Tongue (tissue), 2 donors: Measurements from ENCODE around the gene FNTB. TPM values are rescaled to one million over a fixed set of nuclear protein-coding genes. Genes with fewer than 3 reads are reported as not detected.
A peak's percentile ranks its signal among the peaks of the same experiment; 100 is the strongest.

Experiments used
- DNase-seq: peaks from one replicate; pipeline ENCODE4 v3.0.0-alpha.2; 2015
- total RNA-seq: library from RNA; depleted of rRNA; stranded (reverse); fragments of >200 nt; gene quantifications from one replicate; pipeline ENCODE4 v1.2.3, GENCODE V29; 2014

FNTB gene
- total RNA-seq, 1 donor from 2014 or later = 6.5 TPM

DNA sequence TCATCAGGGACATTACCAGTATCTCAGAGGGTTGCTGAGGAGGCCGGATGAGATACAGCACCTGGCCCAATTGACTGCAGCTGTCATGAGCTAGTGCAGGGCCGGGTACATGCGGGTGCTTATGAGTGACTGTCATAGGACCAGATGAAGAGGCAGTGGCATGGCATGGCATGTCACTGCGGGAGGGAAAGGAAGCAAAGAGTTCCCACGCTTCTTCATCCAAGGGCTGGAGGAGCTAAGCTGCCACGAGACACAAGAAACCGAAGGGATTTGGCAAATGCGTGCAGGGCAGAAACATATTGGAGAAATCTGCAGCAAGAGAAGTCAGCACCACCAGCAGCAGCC, 33.4 kb upstream of the FNTB start:
- DNase-seq = peak; percentile 25

DNA sequence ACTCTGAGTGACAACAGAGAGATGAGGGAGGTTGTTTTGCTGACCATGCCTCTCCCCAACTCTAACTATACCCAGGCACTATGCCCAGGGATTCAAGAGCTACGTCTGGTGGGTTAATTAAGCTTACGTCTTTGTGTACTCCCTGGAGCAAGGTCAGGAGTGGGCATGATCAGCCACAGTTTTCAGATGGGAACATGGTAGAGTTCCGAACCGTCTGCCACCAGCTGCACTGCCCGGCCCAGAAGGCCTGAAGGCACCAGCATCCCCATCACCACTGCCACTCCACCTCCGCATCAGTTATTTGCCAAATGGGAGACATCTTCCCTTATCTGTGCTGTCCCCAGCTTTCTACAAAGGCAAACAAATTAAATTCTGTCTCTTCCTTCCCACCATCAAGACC, 33.0 kb upstream of the FNTB start:
- DNase-seq = no peak

DNA sequence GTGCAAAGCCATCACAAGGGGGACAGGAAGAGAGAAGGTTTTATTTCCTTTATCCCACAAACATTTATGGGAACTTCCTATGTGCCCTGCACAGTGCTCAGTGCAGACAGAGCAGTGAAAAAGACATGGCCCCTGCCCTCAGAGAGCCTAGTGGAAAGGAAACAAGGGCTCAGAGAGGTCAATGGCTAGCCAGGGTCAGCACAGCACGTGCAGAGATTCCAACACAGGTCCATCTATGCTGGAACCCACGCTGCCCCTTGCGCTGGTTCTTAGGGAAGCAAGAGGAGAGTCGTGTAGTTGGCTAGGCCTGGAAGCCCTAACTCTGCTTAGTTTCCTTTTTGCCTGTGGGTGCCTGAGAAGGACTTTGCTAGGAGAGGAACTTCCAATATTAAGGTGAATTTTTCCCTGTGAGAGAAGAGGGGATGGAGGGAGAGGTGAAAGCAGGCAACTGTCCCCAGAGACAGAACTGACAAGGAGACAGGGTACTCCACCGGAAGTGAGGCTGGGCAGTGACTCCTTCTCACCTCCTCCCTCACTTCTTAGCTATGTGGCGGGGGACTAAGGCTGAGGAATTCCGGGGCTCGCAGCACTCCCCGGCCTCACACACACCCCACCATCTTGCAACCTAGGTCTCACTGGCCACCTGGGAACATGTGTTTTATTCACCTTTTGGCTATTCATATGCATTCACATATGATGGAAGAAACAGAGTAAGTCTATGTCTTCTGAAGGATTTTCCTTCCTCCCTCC, 32.0 kb upstream of the FNTB start:
- DNase-seq = no peak

DNA sequence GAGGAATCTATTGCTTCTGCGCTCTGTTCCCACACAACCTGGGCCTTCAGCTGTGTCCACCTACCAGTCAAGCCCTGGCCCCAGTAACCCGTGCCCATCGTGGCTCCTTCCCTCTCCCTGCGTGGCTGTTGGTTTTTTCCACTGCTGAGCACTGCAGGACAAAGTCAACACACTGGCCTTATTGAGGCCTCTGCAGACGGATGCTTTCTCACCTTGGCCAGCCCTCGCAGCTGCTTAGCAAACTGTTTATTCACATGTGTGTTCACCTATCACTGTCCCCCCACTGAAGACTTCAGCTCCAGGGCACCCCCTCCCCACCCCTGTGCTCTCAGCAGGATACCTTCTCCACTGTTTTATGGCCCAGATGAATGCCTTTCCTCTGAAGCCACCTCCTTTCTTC, 31.4 kb upstream of the FNTB start:
- DNase-seq = no peak

DNA sequence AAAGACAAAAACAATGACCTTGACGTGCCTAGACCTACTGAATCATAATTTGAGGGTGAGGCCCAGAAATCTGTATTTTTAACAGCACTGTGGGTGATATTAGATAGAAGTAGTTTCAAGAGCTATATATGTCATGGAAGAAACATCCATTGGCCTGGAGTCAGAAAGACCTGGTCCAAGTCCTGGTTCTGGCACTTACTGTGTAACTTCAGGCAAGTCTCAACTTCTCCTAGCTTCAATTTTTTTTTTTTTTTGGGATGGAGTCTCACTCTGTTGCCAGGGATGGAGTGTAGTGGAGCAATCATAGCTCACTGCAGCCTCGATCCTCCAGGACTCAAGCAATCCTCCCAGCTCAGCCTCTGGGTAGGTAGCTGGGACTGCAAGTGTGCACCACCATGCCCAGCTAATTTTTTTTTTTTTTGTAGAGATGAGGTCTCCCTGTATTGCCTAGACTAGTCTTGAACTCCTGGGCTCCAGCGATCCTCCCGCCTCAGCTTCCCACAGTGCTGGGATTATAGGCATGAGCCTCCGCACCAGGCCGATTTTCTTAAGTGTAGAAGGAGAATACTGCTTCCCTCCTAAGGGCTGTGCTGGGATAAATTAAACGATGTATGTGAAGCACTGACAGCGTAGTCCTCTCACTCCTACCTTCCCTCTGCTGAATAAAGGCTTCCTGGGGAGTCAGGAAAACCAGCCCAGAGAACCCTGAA, 29.8 kb upstream of the FNTB start:
- DNase-seq = no peak

DNA sequence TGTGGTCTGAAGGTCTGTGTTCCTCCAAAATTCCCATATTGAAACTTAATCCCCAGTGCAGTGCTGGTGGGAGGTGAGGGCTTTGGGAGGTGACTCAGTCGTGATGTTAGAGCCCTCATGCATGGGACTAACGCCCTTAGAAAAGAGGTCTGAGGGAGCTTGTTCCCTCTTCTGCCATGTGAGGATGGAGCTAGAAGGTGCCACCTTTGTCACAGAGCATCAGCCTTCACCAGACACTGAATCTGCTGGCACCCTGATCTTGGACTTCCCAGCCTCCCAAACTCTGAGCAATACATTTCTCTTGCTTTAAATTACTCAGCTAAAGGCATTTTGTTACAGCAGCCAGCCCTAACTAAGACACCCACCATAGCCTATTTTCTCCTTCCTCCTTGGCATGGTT, 28.5 kb upstream of the FNTB start:
- no peak for DNase-seq

DNA sequence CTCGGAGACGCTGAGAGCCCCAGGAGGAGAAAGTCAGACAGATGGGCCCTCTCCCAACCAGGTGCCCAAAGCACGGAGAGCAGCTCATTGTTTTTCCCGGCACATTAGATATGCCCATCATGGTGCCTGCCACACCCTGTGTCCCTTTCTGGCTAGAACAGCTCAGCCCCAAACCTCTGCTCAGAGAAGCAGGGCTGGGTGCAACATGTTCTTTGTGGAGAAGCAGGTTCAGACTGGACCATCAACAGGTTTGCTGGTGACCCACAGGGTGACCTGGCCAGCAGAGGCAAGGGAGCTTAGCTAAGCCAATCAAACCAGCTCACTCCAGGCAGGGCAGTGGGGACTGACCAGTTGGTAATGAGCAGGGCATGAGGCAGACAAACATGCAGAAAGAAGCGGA, 28.0 kb upstream of the FNTB start:
- no peak for DNase-seq

DNA sequence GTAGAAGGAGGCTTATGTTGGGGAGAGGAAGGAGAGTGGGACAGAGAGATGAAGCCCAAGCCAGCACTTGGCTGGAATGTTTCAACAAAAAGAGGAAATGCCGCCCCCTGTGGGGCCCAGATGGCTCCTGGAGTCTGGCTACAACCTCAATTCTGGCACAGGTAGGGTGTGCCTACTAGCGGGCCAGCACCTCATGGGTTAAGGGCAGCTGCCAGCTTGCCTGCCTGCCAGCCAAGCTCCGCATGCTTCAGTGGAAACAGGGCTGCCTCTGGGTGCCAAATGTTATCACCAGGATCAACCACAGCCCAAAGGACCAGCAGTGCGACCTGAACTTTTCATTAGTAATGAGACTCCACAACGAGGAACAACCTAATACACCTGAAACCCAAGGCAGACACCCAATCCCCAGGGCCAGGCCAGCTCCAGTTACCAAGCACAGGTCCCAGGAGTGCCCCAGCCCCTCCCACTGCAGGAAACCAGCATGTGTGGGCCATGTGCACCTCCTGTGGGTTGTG, 25.9 kb upstream of the FNTB start:
- peak; percentile 46 for DNase-seq

DNA sequence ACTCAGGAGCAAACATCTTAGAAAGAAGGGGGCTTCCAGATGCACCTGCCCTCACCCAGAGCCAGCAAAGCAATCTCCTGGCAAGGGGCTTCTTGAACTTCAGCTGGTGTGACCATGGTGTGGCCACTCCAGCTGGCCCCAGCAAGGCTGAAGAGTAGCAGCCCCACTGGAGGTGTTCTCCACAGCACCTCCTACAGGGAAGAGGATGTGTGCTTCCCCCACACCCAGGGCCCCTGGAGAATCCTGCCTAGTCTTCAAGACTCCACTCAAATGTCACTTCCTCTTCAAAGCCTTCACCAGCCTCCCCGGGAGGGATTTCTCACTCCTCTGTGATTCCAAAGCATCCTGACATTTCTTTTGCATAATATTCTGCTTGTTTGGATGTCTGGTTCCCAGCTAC, 23.1 kb upstream of the FNTB start:
- DNase-seq = no peak

DNA sequence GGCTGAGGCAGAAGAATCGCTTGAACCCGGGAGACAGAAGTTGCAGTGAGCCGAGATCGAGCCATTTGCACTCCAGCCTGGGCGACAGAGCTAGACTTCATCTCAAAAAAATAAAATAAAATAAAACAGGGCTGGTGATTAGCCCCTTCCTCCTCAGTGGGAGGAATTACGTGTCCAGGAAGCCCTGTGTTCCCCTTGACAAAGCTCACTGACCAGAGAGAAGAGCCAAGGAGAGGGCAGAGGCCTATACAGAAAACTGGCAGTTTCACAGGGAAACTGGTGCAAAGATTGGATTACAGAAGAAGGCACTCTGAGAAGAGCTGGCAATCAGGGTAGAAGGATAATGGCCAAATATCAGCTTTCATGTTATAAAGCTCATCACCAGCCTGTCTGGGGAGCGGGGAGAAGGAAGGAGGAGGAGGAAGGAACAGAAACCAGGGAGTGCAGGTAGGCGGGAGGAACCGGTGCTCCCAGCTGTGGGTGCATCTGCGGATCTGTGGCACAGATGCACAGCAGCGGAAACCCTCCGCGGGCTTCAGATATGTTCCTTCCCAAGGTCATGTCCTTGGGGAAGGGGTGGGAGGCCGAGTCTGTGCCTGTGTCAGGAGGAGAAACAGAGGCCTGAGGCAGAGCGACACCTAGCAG, 21.2 kb upstream of the FNTB start:
- no peak for DNase-seq

DNA sequence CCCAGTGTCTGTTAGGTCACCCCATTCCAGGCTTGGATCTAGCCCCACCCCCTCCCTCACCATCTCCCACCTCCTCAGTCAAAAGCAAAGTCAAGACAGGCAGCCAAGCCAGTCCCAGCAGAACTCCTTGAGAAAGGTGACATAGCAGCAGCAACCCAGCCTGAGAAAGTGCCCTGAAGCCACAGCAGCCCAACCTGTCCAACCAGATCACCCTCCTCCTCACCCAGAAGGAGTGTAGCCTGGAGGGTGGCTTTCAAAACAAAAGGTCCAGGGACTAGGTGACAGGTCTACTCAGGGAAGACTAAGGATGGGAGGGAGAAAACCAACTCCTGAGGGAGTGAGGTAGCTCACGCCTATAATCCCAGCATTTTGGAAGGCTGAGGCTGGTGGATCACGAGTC, 19.7 kb upstream of the FNTB start:
- DNase-seq = peak; percentile 42

DNA sequence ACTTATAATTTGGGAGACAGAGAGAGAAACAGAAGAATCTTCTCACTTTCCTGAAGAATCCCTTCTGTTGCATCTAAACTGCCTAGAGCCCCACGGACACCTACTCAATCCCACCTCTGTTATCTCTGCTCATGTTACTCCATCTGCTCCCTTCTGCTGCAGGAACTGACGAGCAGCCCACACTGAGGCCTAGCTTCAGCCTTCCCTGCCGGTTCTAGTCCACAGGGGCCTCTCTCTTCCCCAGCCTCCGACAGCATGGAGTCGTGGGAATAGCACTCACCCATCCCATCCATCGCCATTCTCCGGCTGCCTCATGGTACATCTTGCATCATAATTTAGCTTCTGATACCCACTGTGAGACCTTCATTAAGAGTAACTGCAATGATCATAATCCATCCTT, 18.5 kb upstream of the FNTB start:
- no peak for DNase-seq

DNA sequence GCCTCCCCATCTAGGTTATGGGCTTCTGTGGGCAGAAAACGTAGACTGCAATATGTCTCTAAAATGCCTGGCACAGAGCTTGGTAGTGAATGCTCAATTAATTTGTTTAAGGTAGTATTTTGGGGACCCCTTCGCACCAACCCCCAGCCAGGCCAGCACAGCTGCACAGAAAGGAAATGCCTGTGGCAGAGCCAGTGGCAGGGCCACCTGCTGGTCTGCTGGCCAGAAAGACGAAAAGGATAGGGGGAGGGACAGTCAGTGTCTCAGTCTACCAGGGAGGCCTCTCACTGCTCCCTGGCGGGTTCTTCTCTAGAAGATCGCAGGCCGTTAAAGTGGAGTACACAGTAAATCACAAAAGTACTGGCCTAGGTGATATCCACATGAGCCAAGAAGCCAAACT, 18.0 kb upstream of the FNTB start:
- DNase-seq = no peak

DNA sequence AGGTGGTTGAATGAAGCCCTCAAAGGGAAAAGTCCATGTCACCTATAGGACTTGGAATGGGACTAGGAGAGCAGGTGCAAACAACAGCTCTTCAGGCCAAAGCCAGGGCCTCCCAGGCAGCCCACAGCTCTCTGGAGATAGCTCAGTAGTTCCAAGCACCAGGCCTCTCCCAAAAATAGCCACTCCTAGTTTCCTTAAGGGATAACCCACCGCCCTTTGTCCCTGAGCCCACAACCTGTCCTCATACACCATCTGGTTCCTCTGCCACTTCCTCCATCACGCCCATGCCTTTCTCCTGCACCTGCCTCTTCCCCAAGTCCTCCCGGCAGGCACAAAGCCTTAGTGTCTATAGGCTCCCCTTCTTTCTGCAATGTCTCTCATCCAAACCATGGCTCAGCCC, 16.7 kb upstream of the FNTB start:
- DNase-seq = peak; percentile 34

DNA sequence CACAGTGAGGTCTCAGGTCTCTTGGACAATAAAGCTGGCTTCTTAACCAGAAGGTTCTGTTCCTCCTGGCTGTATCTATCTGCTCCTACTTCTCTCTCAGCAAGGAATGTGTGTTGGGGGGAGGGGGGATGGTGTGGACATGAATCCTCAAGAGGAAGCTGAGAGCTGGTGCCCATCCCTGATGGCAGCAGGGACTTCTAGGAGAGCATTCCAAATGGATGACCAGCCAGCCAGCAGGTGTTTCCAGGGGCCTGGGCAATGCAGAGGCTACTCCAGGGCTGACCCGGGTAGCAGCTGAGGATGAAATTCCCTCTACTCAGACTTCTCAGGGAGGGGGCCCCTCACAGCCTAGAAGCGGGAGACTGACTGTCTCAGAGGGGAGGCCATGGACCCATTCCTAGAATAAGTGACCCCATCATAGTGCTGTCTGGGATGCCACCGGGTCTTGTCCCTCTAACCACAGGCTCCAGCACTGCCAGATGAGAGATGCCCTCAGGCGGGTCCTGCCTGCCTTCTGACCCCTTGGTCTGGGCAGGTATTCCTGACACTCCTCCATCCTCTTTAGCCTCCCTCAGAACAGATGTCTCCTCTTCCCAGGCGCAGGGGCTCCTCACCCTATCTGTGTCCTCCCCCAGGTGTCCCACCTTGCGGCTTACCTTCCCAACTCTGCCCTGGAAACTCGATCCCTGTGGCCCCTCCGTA, 15.8 kb upstream of the FNTB start:
- peak; percentile 66 for DNase-seq

DNA sequence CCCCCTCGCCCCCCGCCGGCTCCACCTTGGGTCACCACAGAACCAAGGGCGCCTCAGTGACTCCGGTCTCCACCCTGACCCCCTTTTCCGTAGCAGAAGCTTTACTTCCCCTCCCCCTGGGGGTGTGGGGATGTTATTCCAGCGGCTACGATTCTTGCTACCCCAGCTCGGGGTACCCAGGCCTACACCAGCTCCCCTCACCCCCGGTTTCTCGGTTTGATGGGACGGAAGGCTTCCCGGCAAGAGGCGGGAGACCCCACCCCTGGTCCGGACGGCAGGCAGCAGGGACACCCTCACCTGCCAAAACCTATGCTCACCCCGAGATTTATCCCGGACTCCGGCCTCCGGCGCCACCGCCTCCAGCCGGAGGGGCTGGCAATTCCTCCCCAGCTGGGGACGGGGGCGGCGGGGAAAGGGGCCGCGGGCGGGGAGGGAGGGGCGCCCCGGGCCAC, 15.2 kb upstream of the FNTB start:
- DNase-seq = peak; percentile 15

DNA sequence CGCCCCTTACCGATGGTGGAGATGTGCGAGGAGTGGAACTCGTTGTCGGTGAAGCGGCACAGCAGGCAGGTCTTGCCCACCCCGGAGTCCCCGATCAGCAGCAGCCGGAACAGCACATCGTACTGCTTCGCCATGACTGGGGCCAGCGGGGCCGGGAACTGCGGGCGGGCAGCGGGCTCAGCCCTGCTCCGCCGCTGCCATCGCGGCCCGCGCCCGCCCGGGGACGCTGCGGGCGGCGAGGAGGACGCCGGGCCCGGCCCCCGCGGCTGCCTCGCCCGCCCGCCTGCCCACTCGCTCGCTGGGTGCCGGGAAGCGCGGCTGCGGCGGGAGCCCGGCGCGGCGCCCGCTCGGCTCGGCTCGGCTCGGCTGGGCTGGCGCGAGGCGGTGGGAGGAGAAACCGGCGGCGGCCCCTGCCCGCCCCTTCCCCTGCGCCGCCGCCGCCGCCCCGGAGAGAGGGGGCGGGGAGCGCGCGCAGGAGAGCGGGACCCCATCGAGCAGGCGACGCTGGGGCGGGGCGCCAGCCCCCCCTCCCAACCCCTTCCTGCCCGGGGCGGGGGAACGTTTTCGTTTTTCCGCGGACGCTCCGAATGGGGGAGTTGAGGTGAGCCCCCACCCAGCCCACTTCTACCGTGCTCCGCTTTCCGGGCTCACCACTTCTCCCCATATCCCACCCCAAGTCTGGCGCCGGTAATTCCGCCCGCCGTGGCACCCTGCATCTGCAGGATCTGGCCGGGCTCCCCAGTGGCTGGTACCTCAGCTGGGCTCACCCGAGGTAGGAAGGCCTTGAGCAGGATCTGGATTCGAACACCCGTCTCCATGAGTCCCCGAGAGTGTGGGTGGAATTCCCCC, 14.5 kb upstream of the FNTB start, which contains the start of gene RAB15:
TSS of gene RAB15 (minus strand) at position 394 of the 849 bp plus-strand sequence. CDS start at position 134, 260 bp downstream.
- DNase-seq = peak; percentile 74

DNA sequence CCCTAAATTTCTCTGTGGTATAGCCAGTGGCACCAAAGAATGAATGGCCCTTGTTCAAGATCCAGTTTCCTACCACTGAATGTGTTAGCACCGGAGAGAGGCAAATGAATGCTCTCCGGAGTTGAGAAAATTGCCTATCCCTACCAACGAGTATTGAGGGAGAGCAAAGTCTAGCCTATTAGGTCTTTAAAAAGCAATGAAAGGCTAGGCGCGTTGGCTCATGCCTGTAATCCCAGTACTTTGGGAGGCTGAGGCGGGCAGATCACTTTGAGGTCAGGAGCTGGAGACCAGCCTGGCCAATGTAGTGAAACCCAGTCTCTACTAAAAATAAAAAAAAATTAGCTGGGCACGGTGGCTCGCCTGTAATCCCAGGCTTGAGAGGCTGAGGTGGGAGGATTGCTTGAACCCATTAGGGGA, 13.7 kb upstream of the FNTB start:
- no peak for DNase-seq

DNA sequence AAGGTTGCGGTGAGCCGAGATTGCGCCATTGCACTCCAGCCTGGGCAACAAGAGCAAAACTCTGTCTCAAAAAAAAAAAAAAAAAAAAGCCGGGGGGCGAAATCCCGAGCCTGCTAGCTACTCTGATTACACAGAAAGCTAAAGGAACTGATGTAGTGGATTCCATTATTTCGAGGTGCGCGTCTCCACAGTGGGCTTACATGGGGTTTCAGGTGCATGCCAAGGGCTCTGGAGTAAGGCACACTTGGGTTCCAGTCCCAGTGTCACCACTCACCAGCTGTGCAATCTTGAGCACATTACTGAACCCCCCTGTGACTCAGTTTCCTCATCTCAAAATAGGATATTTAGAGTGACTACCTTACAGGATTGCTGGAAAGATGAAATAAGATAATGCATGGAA, 12.9 kb upstream of the FNTB start:
- no peak for DNase-seq

DNA sequence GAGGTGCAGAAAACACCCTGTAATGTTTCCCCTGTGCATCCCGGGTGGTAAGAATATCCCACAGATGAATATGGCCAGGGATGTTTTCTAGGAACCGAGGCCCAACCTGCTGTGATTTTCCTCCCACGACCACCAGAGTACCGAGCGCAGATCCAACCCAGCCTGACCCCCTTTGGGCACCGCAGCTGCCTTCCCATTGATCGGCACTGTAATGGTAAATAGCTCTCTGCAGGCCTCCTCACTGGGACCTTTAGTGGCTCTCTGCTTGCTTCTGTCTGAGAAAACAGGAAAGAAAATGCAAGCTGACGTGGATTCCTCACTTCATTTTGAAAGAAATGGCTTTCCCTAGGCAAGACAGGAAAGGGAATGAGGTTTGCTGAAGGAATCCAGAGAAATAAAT, 12.1 kb upstream of the FNTB start:
- DNase-seq = no peak

DNA sequence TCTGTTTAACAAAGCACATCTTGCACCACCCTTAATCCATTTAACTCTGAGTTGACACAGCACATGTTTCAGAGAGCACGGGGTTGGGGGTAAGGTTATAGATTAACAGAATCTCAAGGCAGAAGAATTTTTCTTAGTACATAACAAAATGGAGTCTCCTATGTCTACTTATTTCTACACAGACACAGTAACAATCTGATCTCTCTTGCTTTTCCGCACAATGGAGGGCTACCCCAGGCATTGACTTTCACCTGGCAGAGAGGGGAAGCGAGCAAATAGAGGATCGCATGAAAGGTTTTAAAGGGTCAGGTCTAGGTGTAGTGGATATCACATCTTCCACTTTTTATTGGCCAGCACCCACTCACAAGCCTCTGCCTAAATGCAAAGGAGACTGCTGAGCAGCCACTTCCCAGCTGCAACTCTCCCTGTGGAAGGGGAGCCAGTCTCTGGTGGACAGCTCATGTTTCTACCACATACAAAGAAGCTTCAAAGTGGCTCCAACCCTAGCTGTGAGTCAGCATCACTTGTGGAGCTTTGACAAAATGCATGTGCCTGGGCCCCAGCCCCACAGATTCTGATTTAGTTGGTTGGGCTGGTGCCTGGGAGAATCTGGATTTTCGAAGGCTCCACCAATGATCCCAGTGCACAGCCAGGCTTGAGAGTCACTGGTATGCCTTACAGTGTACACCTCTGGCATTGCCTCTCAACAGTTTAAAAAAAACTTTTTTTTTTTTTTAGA, 7.2 kb upstream of the FNTB start:
- DNase-seq = no peak
